Endothelial cell of umbilical vein (primary cell): ENCODE data around the gene TRAF1. TPM values are rescaled to one million over a fixed set of nuclear protein-coding genes. Genes with fewer than 3 reads are reported as not detected.

Experiments
- BruUV-seq: library from RNA; stranded (reverse); fragments of 400-500 nt; replicated peaks from 2 replicates; lab custom pipeline; 2021; lab: Mats Ljungman, UMichigan
- CTCF ChIA-PET: fragments of 300-600, 350-600 bp; sonication (Branson Sonifier 250); formaldehyde crosslinking; loops from one replicate; lab custom pipeline; 2021; ENCODE audit warnings: antibody characterized with exemption, inconsistent platforms; lab: Charles Lee
- POLR2A ChIA-PET: fragments of 300-600, 350-600 bp; sonication (Branson Sonifier 250); formaldehyde crosslinking; loops from one replicate; lab custom pipeline; 2021; ENCODE audit warnings: antibody characterized with exemption, inconsistent platforms; lab: Charles Lee
- DNase-seq: peaks from one replicate; pipeline ENCODE4 v3.0.0-alpha.2; 2011; ENCODE audit warnings: low read depth, low spot score
- FAIRE-seq: peaks from 2 replicates; lab custom pipeline; 2011; peaks lifted over from hg19 to GRCh38; lab: Jason Lieb, UNC
- H2AFZ ChIP-seq: 2 replicates; pipeline ENCODE4 v1.6.0; 2012; ENCODE audit warnings: low read depth, low read length, control low read depth, inconsistent platforms
- H3K27ac ChIP-seq: 2 replicates; pipeline ENCODE4 v1.5.1; 2011; ENCODE audit warnings: low read depth, mild to moderate bottlenecking, control low read depth, low read length, moderate library complexity; ENCODE audit not compliant: insufficient read depth
- H3K27me3 ChIP-seq, 2 experiments: 2 replicates each; pipeline versions ENCODE4 v1.6.0 to v1.6.1; 2011; ENCODE audit warnings: low read length in 2 of 2, mixed read lengths in 1 of 2; ENCODE audit not compliant: control insufficient read depth in 2 of 2, insufficient read depth in 2 of 2
- H3K36me3 ChIP-seq, 2 experiments: 2 replicates in 1 of 2; 3 replicates in 1 of 2; pipeline ENCODE4 v1.5.1; 2011; ENCODE audit warnings: low read length in 2 of 2, mild to moderate bottlenecking in 1 of 2, moderate library complexity in 1 of 2; ENCODE audit not compliant: control insufficient read depth in 2 of 2, insufficient read depth in 2 of 2; ENCODE audit errors: extremely low read depth in 1 of 2
- H3K4me1 ChIP-seq: 3 replicates; pipeline ENCODE4 v1.5.1; 2011; ENCODE audit warnings: mild to moderate bottlenecking, low read length; ENCODE audit not compliant: control insufficient read depth, insufficient read depth; ENCODE audit errors: extremely low read depth
- H3K4me2 ChIP-seq: 2 replicates; pipeline ENCODE4 v1.6.1; 2011; ENCODE audit warnings: low read length, control low read depth, mixed read lengths; ENCODE audit not compliant: insufficient read depth
- H3K4me3 ChIP-seq, 3 experiments: fragments of 200-600 bp in 1 of 3; sonication (generic), shearing (Covaris generic) in 1 of 3; replicated peaks in 1 of 3; 2 replicates each; pipeline ENCODE4 v1.5.1; 2011 to 2016; ENCODE audit warnings: control low read depth in 3 of 3, low read length in 3 of 3, mild to moderate bottlenecking in 2 of 3, inconsistent platforms in 1 of 3, low read depth in 1 of 3, moderate library complexity in 1 of 3; ENCODE audit not compliant: insufficient read depth in 1 of 3
- H3K79me2 ChIP-seq: 2 replicates; pipeline ENCODE4 v1.6.0; 2012; ENCODE audit warnings: low read length, inconsistent platforms; ENCODE audit not compliant: control insufficient read depth, insufficient read depth
- H3K9ac ChIP-seq: replicated peaks from 2 replicates; pipeline ENCODE3; 2011; ENCODE audit warnings: low read length, control low read depth; ENCODE audit not compliant: insufficient read depth; ENCODE audit errors: extremely low read depth
- H3K9me1 ChIP-seq: replicated peaks from 3 replicates; pipeline ENCODE4 v1.6.0; 2011; ENCODE audit warnings: mild to moderate bottlenecking, low read length; ENCODE audit not compliant: control insufficient read depth, insufficient read depth; ENCODE audit errors: extremely low read depth
- H3K9me3 ChIP-seq: replicated peaks from 2 replicates; pipeline ENCODE4 v1.5.1; 2012; ENCODE audit warnings: low read length, inconsistent platforms; ENCODE audit not compliant: control insufficient read depth, insufficient read depth
- H4K20me1 ChIP-seq: replicated peaks from 2 replicates; pipeline ENCODE3; 2011; ENCODE audit warnings: mild to moderate bottlenecking, low read length; ENCODE audit not compliant: control insufficient read depth, insufficient read depth; ENCODE audit errors: extremely low read depth
- EZH2 ChIP-seq: IDR thresholded peaks from 2 replicates; pipeline ENCODE4 v1.6.1; 2012; ENCODE audit warnings: borderline replicate concordance, low read depth, mild to moderate bottlenecking, moderate library complexity, low read length, inconsistent platforms; ENCODE audit not compliant: severe bottlenecking
- FOS ChIP-seq: IDR thresholded peaks from 2 replicates; pipeline ENCODE4 v1.6.1; 2011; ENCODE audit warnings: mild to moderate bottlenecking, low read length, moderate library complexity, borderline replicate concordance; ENCODE audit not compliant: insufficient read depth
- GATA2 ChIP-seq: IDR thresholded peaks from 2 replicates; pipeline ENCODE4 v1.7.0; 2011; ENCODE audit warnings: low read depth, mild to moderate bottlenecking, moderate library complexity, mixed read lengths, low read length; ENCODE audit not compliant: insufficient read length, insufficient read depth
- JUN ChIP-seq: IDR thresholded peaks from 2 replicates; pipeline ENCODE4 v1.6.1; 2011; ENCODE audit warnings: borderline replicate concordance, low read depth; ENCODE audit not compliant: insufficient read length, insufficient read depth
- MAX ChIP-seq: IDR thresholded peaks from 2 replicates; pipeline ENCODE4 v1.6.1; 2011; ENCODE audit not compliant: insufficient read depth, insufficient read length
- MYC ChIP-seq: IDR thresholded peaks from one replicate; pipeline ENCODE4 v1.6.1; 2011; ENCODE audit warnings: mild to moderate bottlenecking, low read depth, low read length
- POLR2A ChIP-seq: IDR thresholded peaks from 2 replicates; pipeline ENCODE4 v1.6.1; 2012; ENCODE audit warnings: low read depth, mild to moderate bottlenecking, control low read depth, low read length
- POLR2AphosphoS5 ChIP-seq: IDR thresholded peaks from 2 replicates; pipeline ENCODE4 v1.6.1; 2012; ENCODE audit warnings: low read depth, mild to moderate bottlenecking, control low read depth, low read length, moderate library complexity; ENCODE audit not compliant: insufficient read depth
- dilution Hi-C: fragments of 300-500 bp; cut with MboI; formaldehyde crosslinking; loops from one replicate; pipeline ENCODE4 v1.15.0; 2019; ENCODE audit warnings: low sequenced_read_pairs; ENCODE audit not compliant: extremely low pct_ligation_motif_present
- intact Hi-C: fragments of 100-400 bp; cut with micrococcal nuclease; formaldehyde crosslinking; loops from one replicate; pipeline ENCODE4 v1.10.0; 2022
- polyA plus RNA-seq, 4 experiments: library from polyadenylated mRNA; depleted of rRNA in 3 of 4; stranded (reverse) in 3 of 4; unstranded in 1 of 4; fragments of >200 nt; gene quantifications; 2 replicates each; pipeline versions ENCODE4 v1.2.1 to v1.2.3, GENCODE V29; 2011 to 2012; ENCODE audit warnings: missing spikeins in 1 of 4
- total RNA-seq: library from RNA; stranded (reverse); gene quantifications from 2 replicates; pipeline ENCODE4 v1.2.3, GENCODE V29; 2021
- TF ChIP-seq, protein P1 (sequence below), 2 donors: IDR thresholded peaks; 1 replicate in 1 of 2; 2 replicates in 1 of 2; pipeline ENCODE4 v1.5.1; 2011; ENCODE audit warnings: low read length in 2 of 2, mild to moderate bottlenecking in 2 of 2, moderate library complexity in 2 of 2, control low read depth in 1 of 2, inconsistent platforms in 1 of 2, low read depth in 1 of 2; ENCODE audit not compliant: insufficient read depth in 1 of 2; ENCODE audit errors: extremely low read depth in 1 of 2

Gene TRAF1
- total and polyA plus RNA-seq, 2 donors (not counting 3 experiments of a cell fraction or from before 2014, with no cell fraction given), result 2.0 to 2.6 TPM

GRCh38 chr9:120866651-120867050 is 59.9 kb downstream of the TRAF1 start:
- ChIA-PET POLR2A (no interaction called here), CTCF (interaction anchor here (0.7 to 5.6 kb wide), 3 partner anchors 44 to 193 kb away, joined by 3 to 38 read pairs (median 7); no protein-coding TSS in a partner anchor)
- no peak overlapping the region for H2AFZ ChIP-seq
- no peak for TF ChIP-seq POLR2A
- TF ChIP-seq, protein P1, sequence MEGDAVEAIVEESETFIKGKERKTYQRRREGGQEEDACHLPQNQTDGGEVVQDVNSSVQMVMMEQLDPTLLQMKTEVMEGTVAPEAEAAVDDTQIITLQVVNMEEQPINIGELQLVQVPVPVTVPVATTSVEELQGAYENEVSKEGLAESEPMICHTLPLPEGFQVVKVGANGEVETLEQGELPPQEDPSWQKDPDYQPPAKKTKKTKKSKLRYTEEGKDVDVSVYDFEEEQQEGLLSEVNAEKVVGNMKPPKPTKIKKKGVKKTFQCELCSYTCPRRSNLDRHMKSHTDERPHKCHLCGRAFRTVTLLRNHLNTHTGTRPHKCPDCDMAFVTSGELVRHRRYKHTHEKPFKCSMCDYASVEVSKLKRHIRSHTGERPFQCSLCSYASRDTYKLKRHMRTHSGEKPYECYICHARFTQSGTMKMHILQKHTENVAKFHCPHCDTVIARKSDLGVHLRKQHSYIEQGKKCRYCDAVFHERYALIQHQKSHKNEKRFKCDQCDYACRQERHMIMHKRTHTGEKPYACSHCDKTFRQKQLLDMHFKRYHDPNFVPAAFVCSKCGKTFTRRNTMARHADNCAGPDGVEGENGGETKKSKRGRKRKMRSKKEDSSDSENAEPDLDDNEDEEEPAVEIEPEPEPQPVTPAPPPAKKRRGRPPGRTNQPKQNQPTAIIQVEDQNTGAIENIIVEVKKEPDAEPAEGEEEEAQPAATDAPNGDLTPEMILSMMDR (IDR thresholded peaks at IDR 0.05; ENCODE audit: extremely low read depth in 1 of 2, insufficient read depth in 1 of 2, low read depth in 1 of 2, low read length in 2 of 2), result no peak
- TF ChIP-seq EZH2, result no peak
- no peak for TF ChIP-seq MAX
- no peak for TF ChIP-seq MYC
- TF ChIP-seq FOS, result no peak
- no peak for TF ChIP-seq GATA2
- no peak for TF ChIP-seq POLR2AphosphoS5
- TF ChIP-seq JUN, result no peak
- H3K4me3 ChIP-seq, result no peak overlapping the region
- BruUV-seq, result no TSS peak
- DNase-seq (no peak), FAIRE-seq (no peak)
- H3K9ac ChIP-seq, result no peak overlapping the region
- H3K4me1 ChIP-seq, result peaks cover 13% of the 10 kb centered on the region
- H4K20me1 ChIP-seq, result no peaks in the 10 kb centered on the region
- dilution Hi-C loops (no loop called here), intact Hi-C loops (no loop called here)
- H3K9me1 ChIP-seq, result no peaks in the 10 kb centered on the region
- H3K4me2 ChIP-seq, result no peak overlapping the region
- H3K27ac ChIP-seq, result no peak overlapping the region
- H3K9me3 ChIP-seq, result no peaks in the 10 kb centered on the region
- peaks cover 27 to 28% of the 10 kb centered on the region in 2 experiments for H3K36me3 ChIP-seq
- no peaks in the 10 kb centered on the region for H3K27me3 ChIP-seq
- peaks cover 2% of the 10 kb centered on the region for H3K79me2 ChIP-seq
